Stimulated activated CD4-positive, alpha-beta T cell treated with anti-CD3 and anti-CD28 coated beads, Interleukin-1b, Interleukin-23, amount 100 ng/mL, for 1 hour (primary cell): Measurements from ENCODE around the gene BFSP1.

Experiments
- DNase-seq, 2 donors: peaks; one replicate each; pipeline ENCODE4 v3.0.0-alpha.2; 2020; ENCODE audit warnings: low read depth in 2 of 2

BFSP1 gene

GRCh38 chr20:17520583-17520982 lies 10.6 kb downstream of the BFSP1 start:
- no peak for DNase-seq

GRCh38 chr20:17519606-17520285 lies 11.4 kb downstream of the BFSP1 start:
- no peak for DNase-seq

- no peak for DNase-seq
Measured at GRCh38 chr20:17518339-17519052, 12.7 kb downstream of the BFSP1 start.

- DNase-seq, result no peak
Measured at GRCh38 chr20:17515053-17515452, 16.1 kb downstream of the BFSP1 start.

GRCh38 chr20:17513939-17514338 lies 17.2 kb downstream of the BFSP1 start:
- DNase-seq, result no peak

- DNase-seq, result no peak
Measured at GRCh38 chr20:17511401-17511800, 19.8 kb downstream of the BFSP1 start.

- no peak for DNase-seq
Measured at GRCh38 chr20:17510548-17510947, 20.6 kb downstream of the BFSP1 start.

- no peak for DNase-seq
Measured at GRCh38 chr20:17508756-17509155, 22.4 kb downstream of the BFSP1 start.

GRCh38 chr20:17507531-17507930 lies 23.6 kb downstream of the BFSP1 start:
- no peak for DNase-seq

GRCh38 chr20:17507032-17507431 lies 24.1 kb downstream of the BFSP1 start:
- DNase-seq, result no peak

- no peak for DNase-seq
Measured at GRCh38 chr20:17505636-17506517, 25.3 kb downstream of the BFSP1 start.

- DNase-seq, result no peak
Measured at GRCh38 chr20:17504898-17505635, 26.1 kb downstream of the BFSP1 start.

GRCh38 chr20:17504066-17504897 lies 26.9 kb downstream of the BFSP1 start:
- no peak for DNase-seq

GRCh38 chr20:17503301-17504065 lies 27.7 kb downstream of the BFSP1 start:
- DNase-seq, result no peak

GRCh38 chr20:17502105-17502504 lies 29.1 kb downstream of the BFSP1 start:
- DNase-seq, result no peak

- no peak for DNase-seq
Measured at GRCh38 chr20:17501701-17502100, 29.5 kb downstream of the BFSP1 start.

- DNase-seq, result no peak
Measured at GRCh38 chr20:17500826-17501225, 30.4 kb downstream of the BFSP1 start.

- no peak for DNase-seq
Measured at GRCh38 chr20:17500271-17500670, 30.9 kb downstream of the BFSP1 start.

GRCh38 chr20:17499041-17499440 lies 32.1 kb downstream of the BFSP1 start:
- no peak for DNase-seq

- DNase-seq, result no peak
Measured at GRCh38 chr20:17498641-17499040, 32.5 kb downstream of the BFSP1 start.
